Osteocyte (in vitro differentiated cells): ENCODE results near the gene OSBPL6. TPM values are rescaled to one million over a fixed set of nuclear protein-coding genes. Genes with fewer than 3 reads are reported as not detected.

ENCODE experiments used
- DNase-seq: peaks from one replicate; pipeline ENCODE4 v3.0.0; 2021; ENCODE audit warnings: mixed read lengths; ENCODE audit not compliant: unreplicated experiment; ENCODE audit errors: extremely low spot score
- H3K27ac Mint-ChIP-seq: one replicate; pipeline ENCODE4 v1.8.0; 2021; ENCODE audit warnings: mild to moderate bottlenecking, mixed read lengths; ENCODE audit not compliant: unreplicated experiment
- H3K27me3 Mint-ChIP-seq: one replicate; pipeline ENCODE4 v1.8.0; 2021; ENCODE audit warnings: mixed read lengths; ENCODE audit not compliant: unreplicated experiment
- H3K36me3 Mint-ChIP-seq: one replicate; pipeline ENCODE4 v1.8.0; 2021; ENCODE audit warnings: mixed read lengths; ENCODE audit not compliant: unreplicated experiment
- H3K4me1 Mint-ChIP-seq: one replicate; pipeline ENCODE4 v1.8.0; 2021; ENCODE audit warnings: mixed read lengths; ENCODE audit not compliant: unreplicated experiment
- H3K4me3 Mint-ChIP-seq: one replicate; pipeline ENCODE4 v1.8.0; 2021; ENCODE audit warnings: mild to moderate bottlenecking, moderate library complexity, mixed read lengths; ENCODE audit not compliant: unreplicated experiment
- H3K9me3 Mint-ChIP-seq: one replicate; pipeline ENCODE4 v1.8.0; 2021; ENCODE audit warnings: mixed read lengths; ENCODE audit not compliant: unreplicated experiment
- total RNA-seq: library from RNA; stranded (reverse); gene quantifications from 2 replicates; pipeline ENCODE4 v1.2.1, GENCODE V29; 2021
- TF ChIP-seq, protein P1 (sequence below): fragments of 200-600 bp; sonication (generic); IDR thresholded peaks from 2 replicates; pipeline ENCODE4 v1.5.0; 2021; ENCODE audit warnings: antibody characterized with exemption, mild to moderate bottlenecking, moderate library complexity

Gene OSBPL6
- total RNA-seq, 1 donor from 2014 or later, result 3.9 TPM

DNA sequence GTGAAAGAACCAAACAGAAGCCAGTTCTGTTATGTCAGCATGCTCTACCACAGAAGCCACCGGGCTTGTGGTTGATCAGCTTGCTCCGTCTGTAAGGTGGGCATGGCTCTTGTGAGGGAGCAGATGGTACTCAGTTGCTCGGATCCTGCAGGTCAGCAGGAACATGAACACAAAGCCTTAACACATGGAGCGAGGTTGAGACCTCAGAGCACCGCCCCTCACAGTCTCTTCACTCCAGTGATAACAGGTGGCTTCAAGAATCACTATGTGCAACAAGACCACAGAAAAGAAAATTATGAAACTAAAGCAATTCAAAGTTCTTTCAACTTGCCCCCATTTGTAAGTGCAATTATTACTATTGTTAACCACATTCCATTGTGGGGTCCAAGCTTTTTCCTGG lies 72.1 kb downstream of the OSBPL6 start:
- DNase-seq, result no peak
- no peaks in the 10 kb centered on the region for H3K4me1 Mint-ChIP-seq
- H3K27me3 Mint-ChIP-seq, result no peaks in the 10 kb centered on the region
- H3K36me3 Mint-ChIP-seq, result no peaks in the 10 kb centered on the region
- TF ChIP-seq, protein P1, sequence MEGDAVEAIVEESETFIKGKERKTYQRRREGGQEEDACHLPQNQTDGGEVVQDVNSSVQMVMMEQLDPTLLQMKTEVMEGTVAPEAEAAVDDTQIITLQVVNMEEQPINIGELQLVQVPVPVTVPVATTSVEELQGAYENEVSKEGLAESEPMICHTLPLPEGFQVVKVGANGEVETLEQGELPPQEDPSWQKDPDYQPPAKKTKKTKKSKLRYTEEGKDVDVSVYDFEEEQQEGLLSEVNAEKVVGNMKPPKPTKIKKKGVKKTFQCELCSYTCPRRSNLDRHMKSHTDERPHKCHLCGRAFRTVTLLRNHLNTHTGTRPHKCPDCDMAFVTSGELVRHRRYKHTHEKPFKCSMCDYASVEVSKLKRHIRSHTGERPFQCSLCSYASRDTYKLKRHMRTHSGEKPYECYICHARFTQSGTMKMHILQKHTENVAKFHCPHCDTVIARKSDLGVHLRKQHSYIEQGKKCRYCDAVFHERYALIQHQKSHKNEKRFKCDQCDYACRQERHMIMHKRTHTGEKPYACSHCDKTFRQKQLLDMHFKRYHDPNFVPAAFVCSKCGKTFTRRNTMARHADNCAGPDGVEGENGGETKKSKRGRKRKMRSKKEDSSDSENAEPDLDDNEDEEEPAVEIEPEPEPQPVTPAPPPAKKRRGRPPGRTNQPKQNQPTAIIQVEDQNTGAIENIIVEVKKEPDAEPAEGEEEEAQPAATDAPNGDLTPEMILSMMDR, result no peak
- H3K9me3 Mint-ChIP-seq, result no peaks in the 10 kb centered on the region
- no peak overlapping the region for H3K27ac Mint-ChIP-seq
- H3K4me3 Mint-ChIP-seq, result no peak overlapping the region

DNA sequence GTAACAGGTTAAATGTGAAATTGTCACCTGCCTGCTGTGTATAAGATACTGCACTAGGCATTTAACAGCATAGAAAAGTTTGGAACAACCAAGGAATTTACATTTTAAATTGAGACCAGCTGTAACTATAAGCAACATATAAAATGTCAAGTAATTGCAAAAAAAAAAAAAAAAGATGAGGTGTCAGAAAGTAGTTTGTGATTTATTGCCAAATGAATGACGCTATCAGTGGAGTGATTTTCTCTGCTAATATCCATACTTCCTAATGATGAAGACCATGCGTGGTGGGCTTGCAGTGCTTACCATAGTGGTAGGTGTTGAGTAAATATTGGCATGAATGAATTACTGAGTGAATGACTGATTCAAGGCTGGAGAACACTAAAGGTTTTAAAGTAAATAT lies 73.3 kb downstream of the OSBPL6 start:
- DNase-seq, result no peak
- TF ChIP-seq, protein P1, result no peak
- Mint-ChIP-seq H3K4me1 (no peaks in the 10 kb centered on the region), H3K9me3 (no peaks in the 10 kb centered on the region), H3K36me3 (no peaks in the 10 kb centered on the region), H3K27me3 (no peaks in the 10 kb centered on the region), H3K4me3 (no peak overlapping the region), H3K27ac (no peak overlapping the region)

DNA sequence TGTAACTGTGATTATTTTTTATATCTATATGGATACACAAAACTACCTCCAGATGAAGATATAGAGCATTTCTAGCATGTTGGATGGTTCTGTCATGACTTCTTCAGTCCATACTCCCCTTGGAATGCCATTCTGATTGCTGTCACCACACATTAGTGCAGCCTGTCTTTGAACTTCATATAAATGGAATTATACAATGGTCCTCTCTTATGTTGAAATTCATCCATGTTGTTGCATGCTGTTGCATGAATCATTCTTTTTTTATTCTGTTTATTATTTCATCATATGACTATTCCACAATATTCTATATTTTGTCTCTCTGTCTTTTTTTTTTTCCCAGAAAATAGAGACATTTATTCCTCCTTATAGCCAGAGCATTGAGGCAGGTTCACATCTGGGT lies 74.1 kb downstream of the OSBPL6 start:
- Mint-ChIP-seq H3K36me3 (no peaks in the 10 kb centered on the region), H3K9me3 (no peaks in the 10 kb centered on the region), H3K4me3 (no peak overlapping the region), H3K27me3 (no peaks in the 10 kb centered on the region), H3K27ac (no peak overlapping the region), H3K4me1 (no peaks in the 10 kb centered on the region)
- TF ChIP-seq, protein P1, result no peak
- no peak for DNase-seq

DNA sequence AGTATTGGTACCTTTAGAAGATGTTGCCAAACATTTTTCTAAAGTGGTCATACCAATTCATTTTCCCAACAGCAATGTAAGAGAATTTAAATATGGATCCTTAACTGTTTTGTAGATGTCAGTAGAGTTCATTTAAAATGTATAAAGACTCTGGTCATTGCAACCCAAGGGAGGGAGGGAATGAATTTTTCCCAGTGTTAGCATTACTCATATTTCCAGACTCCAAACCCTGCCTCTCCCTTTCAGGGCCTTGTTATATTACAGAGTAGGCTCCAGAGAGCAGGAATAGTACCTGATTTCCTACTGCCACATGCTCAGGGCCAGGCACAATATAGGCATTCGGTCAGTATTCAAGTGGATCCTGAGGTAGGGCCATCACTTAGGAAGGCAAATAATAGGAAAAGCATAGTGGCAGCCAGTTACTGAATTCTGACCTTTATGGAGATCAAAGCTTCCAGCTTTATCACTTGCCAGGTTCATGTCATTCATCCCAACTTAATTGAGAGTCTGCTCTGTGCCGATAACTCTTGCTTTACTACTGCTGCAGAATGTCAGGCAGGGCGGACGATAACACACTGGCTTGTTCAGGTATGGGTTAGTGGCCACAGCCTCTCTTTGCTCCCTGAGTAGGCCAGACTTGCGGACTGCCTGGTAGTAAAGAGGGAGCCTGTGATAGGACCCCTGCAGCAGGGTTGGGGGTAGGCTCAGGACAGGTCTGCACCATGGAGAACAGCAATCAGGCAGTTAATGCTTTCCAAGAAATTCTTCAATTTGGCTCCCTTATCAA lies 75.3 kb downstream of the OSBPL6 start:
- Mint-ChIP-seq H3K27ac (no peak overlapping the region), H3K9me3 (no peaks in the 10 kb centered on the region), H3K4me1 (no peaks in the 10 kb centered on the region), H3K36me3 (no peaks in the 10 kb centered on the region), H3K4me3 (no peak overlapping the region), H3K27me3 (no peaks in the 10 kb centered on the region)
- DNase-seq, result no peak
- TF ChIP-seq, protein P1, result no peak

DNA sequence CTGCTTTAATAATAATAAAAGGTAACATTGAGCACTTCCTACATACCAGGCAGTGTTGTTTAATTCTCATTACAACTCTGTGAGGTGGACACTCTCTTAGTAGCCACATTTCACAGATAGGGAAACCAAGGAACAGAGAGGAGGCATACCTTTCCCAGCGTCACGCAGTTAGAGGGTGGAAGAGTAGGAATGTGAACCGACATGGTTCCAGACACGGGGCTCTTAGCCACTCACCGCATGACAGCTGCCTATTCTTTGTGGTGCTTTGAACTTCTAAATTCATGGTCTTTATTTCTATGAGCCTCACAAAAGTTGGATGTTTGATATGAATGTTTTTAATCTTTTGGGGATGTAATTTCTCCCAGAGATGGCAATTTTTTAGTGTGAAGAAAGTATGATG lies 76.0 kb downstream of the OSBPL6 start:
- Mint-ChIP-seq H3K36me3 (no peaks in the 10 kb centered on the region), H3K27me3 (no peaks in the 10 kb centered on the region), H3K27ac (no peak overlapping the region), H3K4me3 (no peak overlapping the region), H3K4me1 (no peaks in the 10 kb centered on the region), H3K9me3 (no peaks in the 10 kb centered on the region)
- TF ChIP-seq, protein P1, result no peak
- DNase-seq, result no peak
